Stromal cell of bone marrow (primary cell): ENCODE data around the gene PPARA.

ENCODE experiments used
- DNase-seq: peaks from one replicate; pipeline ENCODE4 v3.0.0-alpha.2; 2012; ENCODE audit warnings: low read depth

The PPARA gene

GRCh38 chr22:46114518-46115387 lies 35.6 kb upstream of the PPARA start:
- DNase-seq: no peak

GRCh38 chr22:46115388-46115678 lies 35.0 kb upstream of the PPARA start:
- DNase-seq: no peak

- DNase-seq: no peak
Observed at GRCh38 chr22:46115755-46116490, 34.4 kb upstream of the PPARA start.

GRCh38 chr22:46116491-46116958 lies 33.8 kb upstream of the PPARA start:
- DNase-seq: peak; percentile 63

- DNase-seq: no peak
Observed at GRCh38 chr22:46117206-46118199, 32.8 kb upstream of the PPARA start.

GRCh38 chr22:46119093-46119728 lies 31.1 kb upstream of the PPARA start:
- DNase-seq: no peak

- DNase-seq: peak; percentile 72
Observed at GRCh38 chr22:46119729-46120419, 30.5 kb upstream of the PPARA start.

- no peak for DNase-seq
Observed at GRCh38 chr22:46120420-46120737, 29.9 kb upstream of the PPARA start.

- DNase-seq: no peak
Observed at GRCh38 chr22:46121079-46121478, 29.2 kb upstream of the PPARA start.

GRCh38 chr22:46121523-46122287 lies 28.6 kb upstream of the PPARA start:
- no peak for DNase-seq

GRCh38 chr22:46122511-46122971 lies 27.8 kb upstream of the PPARA start:
- DNase-seq: no peak

GRCh38 chr22:46122980-46123693 lies 27.2 kb upstream of the PPARA start:
- DNase-seq: no peak

GRCh38 chr22:46123694-46124382 lies 26.5 kb upstream of the PPARA start:
- no peak for DNase-seq

- DNase-seq: no peak
Observed at GRCh38 chr22:46124383-46125144, 25.8 kb upstream of the PPARA start.

- no peak for DNase-seq
Observed at GRCh38 chr22:46125311-46125710, 25.0 kb upstream of the PPARA start.

- DNase-seq: no peak
Observed at GRCh38 chr22:46125816-46126765, 24.2 kb upstream of the PPARA start.

GRCh38 chr22:46126853-46127385 lies 23.4 kb upstream of the PPARA start:
- no peak for DNase-seq
